H1 (cell line): ENCODE results near the gene ACBD4. TPM values are rescaled to one million over a fixed set of nuclear protein-coding genes. Genes with fewer than 3 reads are reported as not detected.

Experiments
- CHD7 ChIP-seq: fragments of 300-600 bp; sonication (generic); IDR thresholded peaks from 2 replicates; pipeline ENCODE4 v1.7.1; 2012; ENCODE audit warnings: low read length, moderate library complexity, mild to moderate bottlenecking, inconsistent platforms; ENCODE audit not compliant: insufficient replicate concordance
- KDM1A ChIP-seq: fragments of 200-600, 300-600 bp; sonication (generic); IDR thresholded peaks from 2 replicates; pipeline ENCODE4 v1.7.1; 2016; ENCODE audit warnings: mild to moderate bottlenecking, low read length, borderline replicate concordance
- polyA plus RNA-seq, 7 experiments: library from polyadenylated mRNA; depleted of rRNA in 3 of 7; stranded (reverse) in 5 of 7; unstranded in 2 of 7; fragments of >200 nt in 5 of 7; fragments of 200-250 nt in 2 of 7; gene quantifications; 1 replicate in 5 of 7; 2 replicates in 1 of 7; 4 replicates in 1 of 7; pipeline versions ENCODE4 v1.2.1 to v1.2.3, GENCODE V29; 2011 to 2013; ENCODE audit warnings: missing spikeins in 2 of 7, mixed read lengths in 2 of 7
- total RNA-seq: library from RNA; stranded (reverse); fragmentation: NEBNext Ultra II Directional; extraction: Animal tissue kit (Norgen Biotek cat#: 25700); gene quantifications from 2 replicates; pipeline ENCODE4 v1.2.1, GENCODE V29; 2021
- TF ChIP-seq, protein P1 (sequence below): IDR thresholded peaks from 2 replicates; pipeline ENCODE4 v1.6.1; 2012; ENCODE audit warnings: inconsistent platforms

The ACBD4 gene
- total and polyA plus RNA-seq, 2 of the 8 experiments (the other 6 are each of a cell fraction or from before 2014, with no cell fraction given), result 7.3 to 10.7 TPM

- TF ChIP-seq CHD7 (no peak), KDM1A (0 out of 2 replicates have a peak, but pooled peaks have one; percentile 15)
- TF ChIP-seq, protein P1, sequence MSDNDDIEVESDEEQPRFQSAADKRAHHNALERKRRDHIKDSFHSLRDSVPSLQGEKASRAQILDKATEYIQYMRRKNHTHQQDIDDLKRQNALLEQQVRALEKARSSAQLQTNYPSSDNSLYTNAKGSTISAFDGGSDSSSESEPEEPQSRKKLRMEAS, result no peak
Measured at GRCh38 chr17:45128989-45129388, 6.5 kb upstream of the ACBD4 start (continued).
